NT2/D1 (cell line): Measurements from ENCODE around the gene GPR152.

Source experiments
- YY1 ChIP-seq: IDR thresholded peaks from 2 replicates; pipeline ENCODE4 v1.6.1; 2011; ENCODE audit not compliant: insufficient read length, insufficient read depth
- ZNF274 ChIP-seq: IDR thresholded peaks from 2 replicates; pipeline ENCODE4 v1.6.1; 2011; ENCODE audit warnings: mild to moderate bottlenecking, low read depth, low read length

GRCh38 chr11:67482827-67483798 is 30.6 kb upstream of the GPR152 start, which contains the start of gene AIP:
- TF ChIP-seq YY1 (peak; percentile 98), ZNF274 (no peak)
